ENCODE measurements around the gene KRT84. TPM values are rescaled to one million over a fixed set of nuclear protein-coding genes. Genes with fewer than 3 reads are reported as not detected.

The KRT84 gene
- total and polyA plus RNA-seq, 9 of the 15 experiments (the other 6 are each of a cell fraction or from before 2014, with no cell fraction given): not detected

DNA sequence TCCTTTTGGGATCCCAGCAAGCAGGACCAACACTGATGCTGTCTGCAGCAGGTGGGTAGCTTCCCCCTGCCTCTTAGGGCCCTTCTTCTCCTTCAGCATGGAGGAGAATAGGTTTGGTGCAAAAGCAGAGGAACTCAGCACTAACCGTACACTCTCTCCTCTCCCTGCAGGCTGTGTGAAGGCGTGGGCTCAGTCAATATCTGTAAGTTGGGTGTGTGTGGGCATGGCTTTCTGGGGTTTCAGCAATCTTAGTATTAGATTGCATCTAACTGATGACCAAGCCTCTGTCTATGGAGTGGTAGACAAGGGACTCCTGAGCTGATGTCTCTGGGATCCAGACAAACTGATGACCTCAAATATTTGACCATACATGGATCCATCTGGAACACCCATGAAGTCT lies 32.5 kb downstream of the KRT84 start:
- TF ChIP-seq, protein P1, sequence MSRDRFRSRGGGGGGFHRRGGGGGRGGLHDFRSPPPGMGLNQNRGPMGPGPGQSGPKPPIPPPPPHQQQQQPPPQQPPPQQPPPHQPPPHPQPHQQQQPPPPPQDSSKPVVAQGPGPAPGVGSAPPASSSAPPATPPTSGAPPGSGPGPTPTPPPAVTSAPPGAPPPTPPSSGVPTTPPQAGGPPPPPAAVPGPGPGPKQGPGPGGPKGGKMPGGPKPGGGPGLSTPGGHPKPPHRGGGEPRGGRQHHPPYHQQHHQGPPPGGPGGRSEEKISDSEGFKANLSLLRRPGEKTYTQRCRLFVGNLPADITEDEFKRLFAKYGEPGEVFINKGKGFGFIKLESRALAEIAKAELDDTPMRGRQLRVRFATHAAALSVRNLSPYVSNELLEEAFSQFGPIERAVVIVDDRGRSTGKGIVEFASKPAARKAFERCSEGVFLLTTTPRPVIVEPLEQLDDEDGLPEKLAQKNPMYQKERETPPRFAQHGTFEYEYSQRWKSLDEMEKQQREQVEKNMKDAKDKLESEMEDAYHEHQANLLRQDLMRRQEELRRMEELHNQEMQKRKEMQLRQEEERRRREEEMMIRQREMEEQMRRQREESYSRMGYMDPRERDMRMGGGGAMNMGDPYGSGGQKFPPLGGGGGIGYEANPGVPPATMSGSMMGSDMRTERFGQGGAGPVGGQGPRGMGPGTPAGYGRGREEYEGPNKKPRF (IDR thresholded peaks at IDR 0.05; ENCODE audit: low read depth, low read length): no peak
- TF ChIP-seq, protein P2, sequence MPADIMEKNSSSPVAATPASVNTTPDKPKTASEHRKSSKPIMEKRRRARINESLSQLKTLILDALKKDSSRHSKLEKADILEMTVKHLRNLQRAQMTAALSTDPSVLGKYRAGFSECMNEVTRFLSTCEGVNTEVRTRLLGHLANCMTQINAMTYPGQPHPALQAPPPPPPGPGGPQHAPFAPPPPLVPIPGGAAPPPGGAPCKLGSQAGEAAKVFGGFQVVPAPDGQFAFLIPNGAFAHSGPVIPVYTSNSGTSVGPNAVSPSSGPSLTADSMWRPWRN (IDR thresholded peaks at IDR 0.05; ENCODE audit: low read depth): no peak
- TF ChIP-seq NCOA6 (IDR thresholded peaks at IDR 0.05) (no peak), CHD2 (IDR thresholded peaks at IDR 0.05; ENCODE audit: low read depth, low read length) (no peak), GABPB1 (CRISPR knock-in tag; IDR thresholded peaks at IDR 0.05) (no peak), SUPT5H (IDR thresholded peaks at IDR 0.05) (no peak), ZNF717 (CRISPR knock-in tag; IDR thresholded peaks at IDR 0.05) (no peak), JUNB (CRISPR knock-in tag; conservative IDR thresholded peaks at IDR 0.05) (no peak), TOE1 (IDR thresholded peaks at IDR 0.05; ENCODE audit: borderline replicate concordance) (no peak), TOE1 (CRISPR knock-in tag; IDR thresholded peaks at IDR 0.05; ENCODE audit: borderline replicate concordance, low read depth) (no peak), GATA2 (CRISPR knock-in tag; IDR thresholded peaks at IDR 0.05) (no peak)
- TF ChIP-seq, protein P3, sequence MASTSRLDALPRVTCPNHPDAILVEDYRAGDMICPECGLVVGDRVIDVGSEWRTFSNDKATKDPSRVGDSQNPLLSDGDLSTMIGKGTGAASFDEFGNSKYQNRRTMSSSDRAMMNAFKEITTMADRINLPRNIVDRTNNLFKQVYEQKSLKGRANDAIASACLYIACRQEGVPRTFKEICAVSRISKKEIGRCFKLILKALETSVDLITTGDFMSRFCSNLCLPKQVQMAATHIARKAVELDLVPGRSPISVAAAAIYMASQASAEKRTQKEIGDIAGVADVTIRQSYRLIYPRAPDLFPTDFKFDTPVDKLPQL (IDR thresholded peaks at IDR 0.05; ENCODE audit: extremely low read depth, insufficient read length): no peak
- TF ChIP-seq, protein P4, sequence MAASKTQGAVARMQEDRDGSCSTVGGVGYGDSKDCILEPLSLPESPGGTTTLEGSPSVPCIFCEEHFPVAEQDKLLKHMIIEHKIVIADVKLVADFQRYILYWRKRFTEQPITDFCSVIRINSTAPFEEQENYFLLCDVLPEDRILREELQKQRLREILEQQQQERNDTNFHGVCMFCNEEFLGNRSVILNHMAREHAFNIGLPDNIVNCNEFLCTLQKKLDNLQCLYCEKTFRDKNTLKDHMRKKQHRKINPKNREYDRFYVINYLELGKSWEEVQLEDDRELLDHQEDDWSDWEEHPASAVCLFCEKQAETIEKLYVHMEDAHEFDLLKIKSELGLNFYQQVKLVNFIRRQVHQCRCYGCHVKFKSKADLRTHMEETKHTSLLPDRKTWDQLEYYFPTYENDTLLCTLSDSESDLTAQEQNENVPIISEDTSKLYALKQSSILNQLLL (CRISPR knock-in tag; IDR thresholded peaks at IDR 0.05; ENCODE audit: borderline replicate concordance): no peak
- TF ChIP-seq, protein P5, sequence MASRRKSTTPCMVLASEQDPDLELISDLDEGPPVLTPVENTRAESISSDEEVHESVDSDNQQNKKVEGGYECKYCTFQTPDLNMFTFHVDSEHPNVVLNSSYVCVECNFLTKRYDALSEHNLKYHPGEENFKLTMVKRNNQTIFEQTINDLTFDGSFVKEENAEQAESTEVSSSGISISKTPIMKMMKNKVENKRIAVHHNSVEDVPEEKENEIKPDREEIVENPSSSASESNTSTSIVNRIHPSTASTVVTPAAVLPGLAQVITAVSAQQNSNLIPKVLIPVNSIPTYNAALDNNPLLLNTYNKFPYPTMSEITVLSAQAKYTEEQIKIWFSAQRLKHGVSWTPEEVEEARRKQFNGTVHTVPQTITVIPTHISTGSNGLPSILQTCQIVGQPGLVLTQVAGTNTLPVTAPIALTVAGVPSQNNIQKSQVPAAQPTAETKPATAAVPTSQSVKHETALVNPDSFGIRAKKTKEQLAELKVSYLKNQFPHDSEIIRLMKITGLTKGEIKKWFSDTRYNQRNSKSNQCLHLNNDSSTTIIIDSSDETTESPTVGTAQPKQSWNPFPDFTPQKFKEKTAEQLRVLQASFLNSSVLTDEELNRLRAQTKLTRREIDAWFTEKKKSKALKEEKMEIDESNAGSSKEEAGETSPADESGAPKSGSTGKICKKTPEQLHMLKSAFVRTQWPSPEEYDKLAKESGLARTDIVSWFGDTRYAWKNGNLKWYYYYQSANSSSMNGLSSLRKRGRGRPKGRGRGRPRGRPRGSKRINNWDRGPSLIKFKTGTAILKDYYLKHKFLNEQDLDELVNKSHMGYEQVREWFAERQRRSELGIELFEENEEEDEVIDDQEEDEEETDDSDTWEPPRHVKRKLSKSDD (conservative IDR thresholded peaks at IDR 0.05; ENCODE audit: low read length): no peak
- Histone ChIP-seq H3K9me1 (ENCODE audit: control insufficient read depth, insufficient read depth, low read length) (peaks cover 3% of the 10 kb centered on the region), H3K4me1 (replicated peaks in 1 of 2; ENCODE audit: control insufficient read depth in 2 of 2, insufficient read depth in 2 of 2, low read length in 2 of 2) (no peaks in the 10 kb centered on the region), H3K4me3 (no peak overlapping the region), H3K9ac (ENCODE audit: insufficient read depth in 1 of 2, low read depth in 2 of 2, low read length in 2 of 2) (no peak overlapping the region), H3K9me3 (replicated peaks; ENCODE audit: control insufficient read depth, insufficient read depth, low read depth, low read length) (no peaks in the 10 kb centered on the region), H3K36me3 (ENCODE audit: control insufficient read depth, insufficient read depth, low read length) (no peaks in the 10 kb centered on the region), H3K27me3 (ENCODE audit: control insufficient read depth in 2 of 2, insufficient read depth in 2 of 2, low read length in 2 of 2) (peaks cover 6 to 53% of the 10 kb centered on the region in 2 experiments; a peak in 4 of 5 replicates), H3K27ac (ENCODE audit: extremely low read depth, low read depth, low read length) (no peak overlapping the region), H4K20me1 (replicated peaks; ENCODE audit: control insufficient read depth, insufficient read depth, low read length) (0 out of 2 replicates have a peak, but pooled peaks cover 3% of the 10 kb centered on the region), H3K79me2 (ENCODE audit: control insufficient read depth, insufficient read depth, low read length) (no peaks in the 10 kb centered on the region), H2AFZ (ENCODE audit: low read depth, low read length) (no peak overlapping the region), H3K4me2 (ENCODE audit: insufficient read depth, low read length) (no peak overlapping the region)
- 0% methylated on average over 2 of the region's 2 CpGs for WGBS (ENCODE audit: insufficient coverage, low coverage, missing lambda C conversion rate)
- ChIA-PET CTCF (ENCODE audit: low intra/inter-chr PET ratio) (no interaction called here), POLR2A (interaction anchor here (0.6 to 1.2 kb wide), 2 partner anchors 11 to 165 kb away, joined by 3 read pairs; no protein-coding TSS in a partner anchor)
- DNase-seq (ENCODE audit: extremely low read depth in 1 of 4, low spot score in 3 of 4): no peak
- ATAC-seq: no peak
- FAIRE-seq: no peak
- intact Hi-C loops (cut with micrococcal nuclease) (no loop called here), in situ Hi-C loops (cut with MboI) (no loop called here)
- no TSS peak for BruUV-seq (replicated peaks)
